GM23248 (cell line): ENCODE measurements around the gene TIGD1.

ENCODE experiments used
- EZH2 ChIP-seq: fragments of 200-600 bp; sonication (generic); IDR thresholded peaks from 2 replicates; pipeline ENCODE4 v1.6.1; 2018; ENCODE audit warnings: antibody characterized with exemption, mild to moderate bottlenecking; ENCODE audit not compliant: insufficient read depth, poor library complexity, severe bottlenecking
- EZH2phosphoT487 ChIP-seq: fragments of 200-600 bp; sonication (generic); IDR thresholded peaks from 2 replicates; pipeline ENCODE4 v1.6.1; 2018; ENCODE audit warnings: antibody characterized with exemption, moderate library complexity, mild to moderate bottlenecking, low read depth; ENCODE audit not compliant: insufficient read depth

GRCh38 chr2:232549655-232550353 lies 553 bp downstream of the TIGD1 start:
- TF ChIP-seq EZH2phosphoT487 (no peak), EZH2 (no peak)
